HG02798 (cell line): ENCODE data around the gene PLEKHA1.

ENCODE experiments used
- ATAC-seq: cut with Tn5 transposase; IDR thresholded peaks from one replicate; pipeline ENCODE4 v1.9.1; 2021; ENCODE audit warnings: mild to moderate bottlenecking; ENCODE audit not compliant: unreplicated experiment, poor library complexity

The PLEKHA1 gene

GRCh38 chr10:122375679-122376160 is 1.2 kb downstream of the PLEKHA1 start:
- no peak for ATAC-seq

GRCh38 chr10:122376364-122376961 is 2.0 kb downstream of the PLEKHA1 start:
- no peak for ATAC-seq

GRCh38 chr10:122379041-122379440 is 4.5 kb downstream of the PLEKHA1 start:
- ATAC-seq: no peak

- ATAC-seq: no peak
Observed at GRCh38 chr10:122379537-122379936, 5.0 kb downstream of the PLEKHA1 start.

GRCh38 chr10:122380703-122381102 is 6.2 kb downstream of the PLEKHA1 start:
- no peak for ATAC-seq

GRCh38 chr10:122381680-122382079 is 7.2 kb downstream of the PLEKHA1 start:
- no peak for ATAC-seq

- no peak for ATAC-seq
Observed at GRCh38 chr10:122386514-122386913, 12.0 kb downstream of the PLEKHA1 start.

GRCh38 chr10:122387572-122387971 is 13.1 kb downstream of the PLEKHA1 start:
- no peak for ATAC-seq

GRCh38 chr10:122388287-122388997 is 13.9 kb downstream of the PLEKHA1 start:
- ATAC-seq: no peak

GRCh38 chr10:122390271-122390670 is 15.8 kb downstream of the PLEKHA1 start:
- ATAC-seq: no peak

GRCh38 chr10:122390679-122391078 is 16.2 kb downstream of the PLEKHA1 start:
- no peak for ATAC-seq

- no peak for ATAC-seq
Observed at GRCh38 chr10:122391875-122392274, 17.4 kb downstream of the PLEKHA1 start.

- ATAC-seq: no peak
Observed at GRCh38 chr10:122392835-122393234, 18.3 kb downstream of the PLEKHA1 start.

- no peak for ATAC-seq
Observed at GRCh38 chr10:122393288-122393687, 18.8 kb downstream of the PLEKHA1 start.

- ATAC-seq: no peak
Observed at GRCh38 chr10:122402548-122403131, 28.1 kb downstream of the PLEKHA1 start.

GRCh38 chr10:122404576-122404975 is 30.1 kb downstream of the PLEKHA1 start:
- no peak for ATAC-seq

- no peak for ATAC-seq
Observed at GRCh38 chr10:122407375-122408125, 33.0 kb downstream of the PLEKHA1 start.

GRCh38 chr10:122413327-122413726 is 38.8 kb downstream of the PLEKHA1 start:
- ATAC-seq: no peak

- no peak for ATAC-seq
Observed at GRCh38 chr10:122417667-122418066, 43.2 kb downstream of the PLEKHA1 start.

GRCh38 chr10:122419016-122419415 is 44.5 kb downstream of the PLEKHA1 start:
- no peak for ATAC-seq
